Activated CD8-positive, alpha-beta T cell treated with anti-CD3 and anti-CD28 coated beads, Interleukin-2, amount 10 ng/mL, durations not matched to agents 7 days and 5 days (primary cell): ENCODE results near the gene STAG2. TPM values are rescaled to one million over a fixed set of nuclear protein-coding genes. Genes with fewer than 3 reads are reported as not detected.

Experiments
- ATAC-seq: fragments of 150-1000 bp; cut with Tn5 transposase; one replicate; pipeline ENCODE4 v1.10.0; 2021; ENCODE audit warnings: moderate library complexity
- CTCF ChIA-PET: fragments of 350-600 bp; sonication (Branson Sonifier 250); formaldehyde crosslinking; loops from one replicate; lab custom pipeline; 2021; ENCODE audit warnings: antibody characterized with exemption; lab: Charles Lee
- POLR2A ChIA-PET: fragments of 350-600 bp; sonication (Branson Sonifier 250); formaldehyde crosslinking; loops from one replicate; lab custom pipeline; 2021; ENCODE audit warnings: antibody characterized with exemption; lab: Charles Lee
- DNase-seq: peaks from one replicate; pipeline ENCODE4 v3.0.0-alpha.2; 2020
- H3K27ac Mint-ChIP-seq: one replicate; pipeline ENCODE4 v1.8.0; 2021; ENCODE audit warnings: mild to moderate bottlenecking, mixed read lengths
- H3K27me3 Mint-ChIP-seq: one replicate; pipeline ENCODE4 v1.8.0; 2021; ENCODE audit warnings: low read depth, mixed read lengths
- H3K36me3 Mint-ChIP-seq: one replicate; pipeline ENCODE4 v1.8.0; 2021; ENCODE audit warnings: low read depth, mixed read lengths
- H3K4me1 Mint-ChIP-seq: one replicate; pipeline ENCODE4 v1.8.0; 2021; ENCODE audit warnings: low read depth, mixed read lengths
- H3K4me3 Mint-ChIP-seq: one replicate; pipeline ENCODE4 v1.8.0; 2021; ENCODE audit warnings: mild to moderate bottlenecking, mixed read lengths
- H3K9me3 Mint-ChIP-seq: one replicate; pipeline ENCODE4 v1.8.0; 2022; ENCODE audit warnings: mixed read lengths; ENCODE audit not compliant: insufficient read depth
- total RNA-seq, 2 experiments: library from RNA; stranded (reverse); gene quantifications; one replicate each; pipeline ENCODE4 v1.2.3, GENCODE V29; 2021

STAG2 gene
- total RNA-seq, 2 experiments from 2014 or later = 87.3 to 94.9 TPM

DNA sequence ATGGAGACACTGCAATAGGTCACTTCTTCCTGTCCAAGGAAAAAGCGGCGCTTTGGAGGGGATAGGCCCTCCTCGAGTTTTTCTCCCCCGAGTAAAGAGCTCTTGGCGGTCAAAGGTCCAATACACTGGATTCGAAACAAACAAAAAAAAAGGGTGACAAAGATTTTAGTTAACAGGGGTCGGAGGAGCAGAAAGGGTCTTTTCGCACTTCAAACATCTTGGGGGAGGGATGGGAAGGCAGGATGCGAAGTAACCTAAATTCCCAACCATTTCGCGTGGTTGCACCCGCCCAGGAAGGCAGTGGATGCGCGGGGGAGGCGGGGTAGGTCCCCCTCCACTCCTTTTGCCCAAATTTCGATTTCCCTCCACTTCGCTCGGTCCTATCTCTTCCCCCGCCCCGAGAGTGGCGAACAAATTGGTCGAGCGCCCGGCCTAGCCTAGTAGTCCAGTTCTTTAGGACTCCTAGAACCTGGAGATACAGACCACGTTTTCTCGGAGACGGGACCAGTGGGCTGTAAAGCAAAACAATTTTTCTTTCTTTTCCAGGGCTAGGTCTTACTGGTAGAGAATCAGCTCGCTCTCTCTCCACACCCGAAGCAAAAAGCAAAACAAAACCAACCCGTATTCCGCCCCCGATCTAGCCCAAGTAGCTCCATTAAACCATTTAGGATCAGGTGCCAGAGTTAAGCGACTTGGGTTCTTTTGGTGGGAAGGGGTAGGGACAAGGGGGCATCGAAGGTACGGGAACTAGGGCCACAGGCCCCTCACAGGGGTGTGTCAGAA is 2.0 kb upstream of the STAG2 start:
- no peak for DNase-seq
- Mint-ChIP-seq H3K36me3 (peaks cover 14% of the 10 kb centered on the region), H3K9me3 (no peaks in the 10 kb centered on the region), H3K4me1 (peaks cover 10% of the 10 kb centered on the region), H3K4me3 (peak overlapping the region; percentile 89), H3K27me3 (no peaks in the 10 kb centered on the region), H3K27ac (peak overlapping the region; percentile 95)
- POLR2A ChIA-PET = interaction anchor here (0.6 to 1.5 kb wide), 4 partner anchors 99 to 423 kb away, joined by 3 to 5 read pairs (median 3); no protein-coding TSS in a partner anchor
- peak; percentile 1 for ATAC-seq
- CTCF ChIA-PET = interaction anchor here (1.0 to 1.2 kb wide), 2 partner anchors 126 to 434 kb away, joined by 3 to 8 read pairs; no protein-coding TSS in a partner anchor

DNA sequence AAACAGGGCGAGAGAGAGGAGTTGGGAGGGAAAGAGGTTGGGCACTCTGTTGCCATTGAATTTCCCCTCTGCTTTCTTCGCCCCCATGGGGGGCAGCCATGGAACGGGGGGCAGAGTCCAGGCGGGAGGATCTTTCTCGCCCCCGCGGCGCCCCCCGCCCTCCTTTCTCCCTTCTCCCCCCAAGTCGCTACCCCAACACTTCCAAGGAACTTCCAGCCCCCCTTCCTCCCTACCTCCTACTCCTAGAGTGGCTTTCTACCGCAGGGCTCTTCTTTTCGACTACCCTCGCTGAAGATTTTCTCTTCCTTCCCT is 594 bp upstream of the STAG2 start:
- CTCF ChIA-PET = no interaction called here
- no peaks in the 10 kb centered on the region for H3K9me3 Mint-ChIP-seq
- H3K4me1 Mint-ChIP-seq = peaks cover 19% of the 10 kb centered on the region
- peak overlapping the region; percentile 95 for H3K27ac Mint-ChIP-seq
- no peak for ATAC-seq
- peaks cover 21% of the 10 kb centered on the region for H3K36me3 Mint-ChIP-seq
- no peaks in the 10 kb centered on the region for H3K27me3 Mint-ChIP-seq
- H3K4me3 Mint-ChIP-seq = peak overlapping the region; percentile 89
- POLR2A ChIA-PET = interaction anchor here (0.6 to 1.5 kb wide), 2 partner anchors 100 to 125 kb away, joined by 3 to 5 read pairs; no protein-coding TSS in a partner anchor
- no peak for DNase-seq

- ATAC-seq (no peak), DNase-seq (no peak)
- Mint-ChIP-seq H3K4me3 (peak overlapping the region; percentile 89), H3K27ac (peak overlapping the region; percentile 95), H3K4me1 (peaks cover 25% of the 10 kb centered on the region), H3K36me3 (peaks cover 25% of the 10 kb centered on the region), H3K9me3 (no peaks in the 10 kb centered on the region), H3K27me3 (no peaks in the 10 kb centered on the region)
- POLR2A ChIA-PET = interaction anchor here (1.0 to 2.1 kb wide), 4 partner anchors 15 to 101 kb away, joined by 3 to 8 read pairs (median 4); no protein-coding TSS in a partner anchor
- CTCF ChIA-PET = interaction anchor here (1.6 to 1.7 kb wide), 2 partner anchors 56 to 59 kb away, joined by 7 read pairs; no protein-coding TSS in a partner anchor
These were observed 531 bp downstream of the STAG2 start for GRCh38 chrX:123962006-123962467.

GRCh38 chrX:123962794-123963373 is 1.4 kb downstream of the STAG2 start:
- Mint-ChIP-seq H3K4me1 (peaks cover 26% of the 10 kb centered on the region), H3K27me3 (no peaks in the 10 kb centered on the region), H3K27ac (peak overlapping the region; percentile 95), H3K9me3 (no peaks in the 10 kb centered on the region), H3K4me3 (peak overlapping the region; percentile 89), H3K36me3 (peaks cover 25% of the 10 kb centered on the region)
- peak; percentile 62 for ATAC-seq
- ChIA-PET POLR2A (interaction anchor here (0.9 to 2.1 kb wide), 7 partner anchors 14 to 386 kb away, joined by 3 to 8 read pairs (median 3); no protein-coding TSS in a partner anchor), CTCF (interaction anchor here (1.0 to 1.7 kb wide), 4 partner anchors 14 to 248 kb away, joined by 3 to 7 read pairs (median 6); no protein-coding TSS in a partner anchor)
- peak; percentile 83 for DNase-seq

GRCh38 chrX:123964156-123964834 is 2.8 kb downstream of the STAG2 start:
- H3K9me3 Mint-ChIP-seq = no peaks in the 10 kb centered on the region
- peak overlapping the region; percentile 89 for H3K4me3 Mint-ChIP-seq
- ChIA-PET POLR2A (no interaction called here), CTCF (no interaction called here)
- H3K4me1 Mint-ChIP-seq = peaks cover 34% of the 10 kb centered on the region
- H3K36me3 Mint-ChIP-seq = peaks cover 25% of the 10 kb centered on the region
- no peaks in the 10 kb centered on the region for H3K27me3 Mint-ChIP-seq
- ATAC-seq = no peak
- peak overlapping the region; percentile 95 for H3K27ac Mint-ChIP-seq
- no peak for DNase-seq

DNA sequence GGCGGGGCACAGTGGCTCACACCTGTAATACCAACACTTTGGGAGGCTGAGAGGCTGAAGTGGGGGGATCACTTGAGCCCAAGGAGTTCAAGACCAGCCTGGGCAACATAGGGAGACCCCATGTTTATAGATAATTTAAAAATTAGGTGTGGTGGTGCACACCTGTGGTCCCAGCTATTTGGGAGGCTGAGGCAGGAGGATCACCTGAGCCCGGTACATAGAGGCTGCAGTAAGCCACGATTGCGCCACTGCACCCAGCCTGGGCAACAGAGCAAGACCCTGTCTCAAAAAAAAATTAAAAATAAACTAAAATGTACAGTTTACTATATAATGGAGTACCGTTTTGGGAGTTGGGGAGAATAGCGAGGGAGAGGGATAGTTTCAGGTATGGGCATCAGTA is 4.2 kb downstream of the STAG2 start:
- H3K4me3 Mint-ChIP-seq = no peak overlapping the region
- H3K36me3 Mint-ChIP-seq = peaks cover 31% of the 10 kb centered on the region
- DNase-seq (no peak), ATAC-seq (no peak)
- POLR2A ChIA-PET = no interaction called here
- peaks cover 44% of the 10 kb centered on the region for H3K4me1 Mint-ChIP-seq
- no peaks in the 10 kb centered on the region for H3K9me3 Mint-ChIP-seq
- no peak overlapping the region for H3K27ac Mint-ChIP-seq
- CTCF ChIA-PET = no interaction called here
- no peaks in the 10 kb centered on the region for H3K27me3 Mint-ChIP-seq

- DNase-seq (no peak), ATAC-seq (no peak)
- ChIA-PET CTCF (interaction anchor here (0.6 to 1.1 kb wide), 2 partner anchors 48 to 121 kb away, joined by 3 read pairs; no protein-coding TSS in a partner anchor), POLR2A (no interaction called here)
- no peaks in the 10 kb centered on the region for H3K27me3 Mint-ChIP-seq
- no peak overlapping the region for H3K27ac Mint-ChIP-seq
- no peaks in the 10 kb centered on the region for H3K9me3 Mint-ChIP-seq
- peaks cover 26% of the 10 kb centered on the region for H3K36me3 Mint-ChIP-seq
- H3K4me3 Mint-ChIP-seq = no peak overlapping the region
- H3K4me1 Mint-ChIP-seq = peaks cover 49% of the 10 kb centered on the region
These were observed 6.0 kb downstream of the STAG2 start for GRCh38 chrX:123967497-123967896.

DNA sequence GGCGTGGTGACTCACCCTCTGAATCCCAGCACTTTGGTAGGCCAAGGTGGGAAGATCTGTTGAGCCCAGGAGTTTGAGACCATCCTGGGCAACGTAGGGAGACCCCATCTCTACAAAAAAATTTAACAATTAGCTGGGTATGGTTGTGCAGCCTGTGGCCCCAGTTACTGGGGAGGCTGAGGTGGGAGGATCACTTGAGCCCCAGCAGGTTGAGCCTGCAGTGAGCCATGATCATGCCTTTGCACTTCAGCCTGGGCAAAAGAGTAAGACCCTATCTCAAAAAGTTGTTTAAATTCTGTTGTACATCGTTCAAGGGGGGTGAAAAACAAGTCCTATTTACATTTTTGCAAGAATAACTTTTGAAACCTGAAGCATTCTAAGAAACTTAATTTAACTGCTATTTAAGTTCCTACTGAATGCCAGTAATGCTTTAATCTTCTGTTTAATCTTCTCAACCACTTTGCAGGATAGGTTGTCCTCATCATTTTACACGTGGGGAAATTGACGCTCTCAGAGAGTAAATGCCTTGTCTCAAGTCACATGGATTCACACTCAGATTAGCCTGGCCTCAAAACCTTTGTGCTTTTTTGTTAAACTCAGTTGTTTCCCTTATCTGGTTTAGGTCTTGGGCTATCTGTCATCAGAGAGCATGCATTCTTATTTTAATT is 7.0 kb downstream of the STAG2 start:
- Mint-ChIP-seq H3K36me3 (peaks cover 19% of the 10 kb centered on the region), H3K27ac (no peak overlapping the region), H3K9me3 (no peaks in the 10 kb centered on the region), H3K27me3 (no peaks in the 10 kb centered on the region), H3K4me1 (peaks cover 49% of the 10 kb centered on the region), H3K4me3 (no peak overlapping the region)
- no peak for ATAC-seq
- POLR2A ChIA-PET = no interaction called here
- CTCF ChIA-PET = interaction anchor here (0.6 to 1.1 kb wide), 2 partner anchors 47 to 120 kb away, joined by 3 read pairs; no protein-coding TSS in a partner anchor
- DNase-seq = no peak

- DNase-seq = no peak
- POLR2A ChIA-PET = interaction anchor here (0.7 kb wide), 1 partner anchor 14 kb away, joined by 4 read pairs; no protein-coding TSS in a partner anchor
- peaks cover 8% of the 10 kb centered on the region for H3K36me3 Mint-ChIP-seq
- no peaks in the 10 kb centered on the region for H3K9me3 Mint-ChIP-seq
- H3K4me1 Mint-ChIP-seq = peaks cover 32% of the 10 kb centered on the region
- H3K27me3 Mint-ChIP-seq = no peaks in the 10 kb centered on the region
- CTCF ChIA-PET = no interaction called here
- no peak overlapping the region for H3K27ac Mint-ChIP-seq
- no peak for ATAC-seq
- no peak overlapping the region for H3K4me3 Mint-ChIP-seq
These were observed 10.5 kb downstream of the STAG2 start for GRCh38 chrX:123971982-123972381.

DNA sequence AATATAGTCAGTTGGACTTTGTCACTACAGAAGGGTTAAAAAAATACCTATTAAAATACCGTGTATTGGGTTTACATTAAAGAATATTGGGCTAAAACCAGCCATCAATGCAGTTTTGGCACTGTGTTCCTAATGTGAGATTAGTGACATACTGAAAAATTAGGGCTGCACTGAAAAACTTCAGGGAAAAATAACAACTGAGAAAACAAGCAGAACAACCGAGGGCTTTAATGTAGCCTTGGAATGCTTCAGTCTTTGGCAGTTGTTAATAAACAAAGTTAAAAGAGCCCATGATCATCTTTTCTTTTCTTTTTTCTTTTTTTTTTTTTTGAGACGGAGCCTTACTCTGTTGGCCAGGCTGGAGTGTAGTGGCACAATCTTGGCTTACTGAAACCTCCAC is 12.4 kb downstream of the STAG2 start:
- H3K4me1 Mint-ChIP-seq = peaks cover 33% of the 10 kb centered on the region
- peaks cover 8% of the 10 kb centered on the region for H3K36me3 Mint-ChIP-seq
- no peak overlapping the region for H3K4me3 Mint-ChIP-seq

DNA sequence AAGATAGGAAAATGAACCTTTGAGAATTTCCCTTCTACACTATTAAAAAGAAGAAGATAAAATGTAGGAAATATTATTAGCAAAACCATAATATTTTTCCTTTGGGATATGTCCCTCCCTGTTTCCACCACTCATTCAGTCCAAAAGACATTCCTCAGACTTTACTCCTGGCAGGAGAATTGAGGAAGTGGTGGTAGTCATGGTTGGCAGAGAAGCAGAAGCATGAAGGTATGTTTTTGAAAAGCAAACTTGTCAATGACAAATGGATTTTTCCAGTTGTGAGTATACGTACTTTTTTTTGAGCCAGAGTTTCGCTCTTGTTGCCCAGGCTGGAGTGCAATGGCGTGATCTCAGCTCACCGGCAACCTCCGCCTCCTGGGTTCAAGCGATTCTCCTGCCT is 13.7 kb downstream of the STAG2 start:
- Mint-ChIP-seq H3K27ac (no peak overlapping the region), H3K4me3 (no peak overlapping the region), H3K4me1 (peaks cover 34% of the 10 kb centered on the region), H3K36me3 (peaks cover 5% of the 10 kb centered on the region), H3K27me3 (no peaks in the 10 kb centered on the region), H3K9me3 (no peaks in the 10 kb centered on the region)
- ChIA-PET POLR2A (no interaction called here), CTCF (no interaction called here)
- DNase-seq (no peak), ATAC-seq (no peak)

More for the DNA sequence above, 12.4 kb downstream of the STAG2 start:
- Mint-ChIP-seq H3K9me3 (no peaks in the 10 kb centered on the region), H3K27me3 (no peaks in the 10 kb centered on the region), H3K27ac (no peak overlapping the region)
- no peak for ATAC-seq
- POLR2A ChIA-PET = no interaction called here
- DNase-seq = no peak
- CTCF ChIA-PET = no interaction called here
